Subcutaneous abdominal adipose tissue (tissue), 5 donors: ENCODE measurements around the gene TOM1L2.
"Not testable (repeated sequence)": the region's sequence is repeated elsewhere in the genome, so short reads cannot be mapped to it uniquely, and the experiment has no call there.

ENCODE experiments used
- H3K27ac ChIP-seq: one replicate; pipeline ENCODE4 v1.7.0; 2013; ENCODE audit warnings: low read depth, mild to moderate bottlenecking, inconsistent platforms, low read length, moderate library complexity
- H3K27me3 ChIP-seq, 5 donors: one replicate each; pipeline ENCODE4 v1.7.0; 2013; ENCODE audit warnings: low read length in 5 of 5, inconsistent platforms in 1 of 5; ENCODE audit not compliant: control insufficient read depth in 5 of 5, insufficient read depth in 4 of 5
- H3K36me3 ChIP-seq, 5 donors: one replicate each; pipeline ENCODE4 v1.7.0; 2013; ENCODE audit warnings: low read length in 5 of 5; ENCODE audit not compliant: control insufficient read depth in 5 of 5, insufficient read depth in 5 of 5
- H3K4me1 ChIP-seq, 5 donors: one replicate each; pipeline ENCODE4 v1.7.0; 2013; ENCODE audit warnings: low read length in 5 of 5, mild to moderate bottlenecking in 3 of 5, moderate library complexity in 1 of 5; ENCODE audit not compliant: control insufficient read depth in 5 of 5, insufficient read depth in 5 of 5
- H3K4me3 ChIP-seq, 5 donors: one replicate each; pipeline ENCODE4 v1.7.0; 2013; ENCODE audit warnings: low read length in 5 of 5, low read depth in 1 of 5
- H3K9ac ChIP-seq, 5 donors: one replicate each; pipeline ENCODE4 v1.7.0; 2013; ENCODE audit warnings: low read length in 5 of 5, mild to moderate bottlenecking in 4 of 5, moderate library complexity in 3 of 5
- H3K9me3 ChIP-seq, 5 donors: one replicate each; pipeline ENCODE4 v1.7.0; 2013; ENCODE audit warnings: low read length in 5 of 5; ENCODE audit not compliant: control insufficient read depth in 5 of 5
- donor health status: healthy.
- donor health status: healthy.
- donor health status: healthy.
- donor health status: healthy.
- donor health status: healthy.

TOM1L2 gene

GRCh38 chr17:17998934-17999333, 26.7 kb upstream of the TOM1L2 start:
- H3K4me3 ChIP-seq = no peak overlapping the region
- H3K4me1 ChIP-seq = peaks cover 4 to 10% (median 8%) of the 10 kb centered on the region in 5 donors
- no peak overlapping the region for H3K9ac ChIP-seq
- H3K27me3 ChIP-seq = no peaks in the 10 kb centered on the region
- H3K9me3 ChIP-seq = no peaks in the 10 kb centered on the region
- H3K36me3 ChIP-seq = no peaks in the 10 kb centered on the region
- H3K27ac ChIP-seq = no peak overlapping the region

GRCh38 chr17:17995887-17996286, 23.7 kb upstream of the TOM1L2 start:
- H3K27me3 ChIP-seq, H3K36me3 ChIP-seq, H3K9me3 ChIP-seq, H3K4me3 ChIP-seq, H3K27ac ChIP-seq, H3K9ac ChIP-seq: not testable (repeated sequence)
- H3K4me1 ChIP-seq = peaks cover 4 to 11% (median 8%) of the 10 kb centered on the region in 5 donors

GRCh38 chr17:17994271-17995069, 22.3 kb upstream of the TOM1L2 start:
- H3K4me3 ChIP-seq = no peak overlapping the region
- no peaks in the 10 kb centered on the region for H3K36me3 ChIP-seq
- H3K9me3 ChIP-seq = no peaks in the 10 kb centered on the region
- no peak overlapping the region for H3K9ac ChIP-seq
- no peaks in the 10 kb centered on the region for H3K27me3 ChIP-seq
- peaks cover 4 to 19% (median 8%) of the 10 kb centered on the region in 5 donors for H3K4me1 ChIP-seq
- no peak overlapping the region for H3K27ac ChIP-seq

- peaks cover 4 to 19% (median 8%) of the 10 kb centered on the region in 5 donors for H3K4me1 ChIP-seq
- no peak overlapping the region for H3K9ac ChIP-seq
- H3K27me3 ChIP-seq = no peaks in the 10 kb centered on the region
- H3K4me3 ChIP-seq = no peak overlapping the region
- H3K36me3 ChIP-seq = peaks cover 0 to 3% (median 0%) of the 10 kb centered on the region in 5 donors
- H3K27ac ChIP-seq = no peak overlapping the region
- no peaks in the 10 kb centered on the region for H3K9me3 ChIP-seq
Measured at GRCh38 chr17:17993852-17994251, 21.7 kb upstream of the TOM1L2 start.

GRCh38 chr17:17993366-17993765, 21.2 kb upstream of the TOM1L2 start:
- Histone ChIP-seq H3K36me3 (peaks cover 0 to 3% (median 0%) of the 10 kb centered on the region in 5 donors), H3K9ac (no peak overlapping the region), H3K27me3 (no peaks in the 10 kb centered on the region), H3K4me1 (peaks cover 4 to 19% (median 8%) of the 10 kb centered on the region in 5 donors), H3K4me3 (no peak overlapping the region), H3K27ac (no peak overlapping the region), H3K9me3 (no peaks in the 10 kb centered on the region)

GRCh38 chr17:17990282-17990681, 18.1 kb upstream of the TOM1L2 start:
- H3K4me3 ChIP-seq = no peak overlapping the region
- H3K27ac ChIP-seq = no peak overlapping the region
- H3K4me1 ChIP-seq = peaks cover 4 to 19% (median 8%) of the 10 kb centered on the region in 5 donors

GRCh38 chr17:17989618-17990017, 17.4 kb upstream of the TOM1L2 start:
- no peak overlapping the region for H3K27ac ChIP-seq
- peaks cover 0 to 3% (median 0%) of the 10 kb centered on the region in 5 donors for H3K36me3 ChIP-seq
- no peaks in the 10 kb centered on the region for H3K27me3 ChIP-seq
- H3K4me3 ChIP-seq = no peak overlapping the region
- peaks cover under 1 to 15% (median 5%) of the 10 kb centered on the region in 5 donors for H3K4me1 ChIP-seq
- H3K9me3 ChIP-seq = no peaks in the 10 kb centered on the region
- H3K9ac ChIP-seq = no peak overlapping the region

More at GRCh38 chr17:17990282-17990681, 18.1 kb upstream of the TOM1L2 start:
- Histone ChIP-seq H3K36me3 (peaks cover 0 to 3% (median 0%) of the 10 kb centered on the region in 5 donors), H3K27me3 (no peaks in the 10 kb centered on the region), H3K9ac (no peak overlapping the region), H3K9me3 (no peaks in the 10 kb centered on the region)

GRCh38 chr17:17989081-17989480, 16.9 kb upstream of the TOM1L2 start:
- Histone ChIP-seq H3K27ac (no peak overlapping the region), H3K9ac (no peak overlapping the region), H3K36me3 (peaks cover 0 to 3% (median 0%) of the 10 kb centered on the region in 5 donors), H3K4me3 (no peak overlapping the region), H3K4me1 (peaks cover 0 to 10% (median 0%) of the 10 kb centered on the region in 5 donors), H3K27me3 (no peaks in the 10 kb centered on the region), H3K9me3 (no peaks in the 10 kb centered on the region)

- H3K27me3 ChIP-seq = no peaks in the 10 kb centered on the region
- H3K27ac ChIP-seq = no peak overlapping the region
- H3K9ac ChIP-seq = no peak overlapping the region
- peaks cover 0 to 3% (median 0%) of the 10 kb centered on the region in 5 donors for H3K36me3 ChIP-seq
- peaks cover 0 to 9% (median 0%) of the 10 kb centered on the region in 5 donors for H3K4me1 ChIP-seq
- H3K4me3 ChIP-seq = no peak overlapping the region
- no peaks in the 10 kb centered on the region for H3K9me3 ChIP-seq
Measured at GRCh38 chr17:17988427-17988945, 16.3 kb upstream of the TOM1L2 start.

GRCh38 chr17:17987901-17988300, 15.7 kb upstream of the TOM1L2 start:
- Histone ChIP-seq H3K27ac (no peak overlapping the region), H3K9me3 (no peaks in the 10 kb centered on the region), H3K9ac (no peak overlapping the region), H3K4me3 (no peak overlapping the region), H3K27me3 (no peaks in the 10 kb centered on the region), H3K36me3 (peaks cover 0 to 3% (median 0%) of the 10 kb centered on the region in 5 donors), H3K4me1 (peaks cover 0 to 15% (median 5%) of the 10 kb centered on the region in 5 donors)
